Limb (tissue), 2 donors: ENCODE measurements around the gene DLEC1.
"Not testable (repeated sequence)": the region's sequence is repeated elsewhere in the genome, so short reads cannot be mapped to it uniquely, and the experiment has no call there.

ENCODE experiments used
- DNase-seq, 2 donors: peaks; one replicate each; pipeline ENCODE4 v3.0.0-alpha.2; 2016; ENCODE audit errors: extremely low spot score in 2 of 2

DLEC1 gene

GRCh38 chr3:38036286-38036685 is 2.7 kb upstream of the DLEC1 start:
- no peak for DNase-seq

- DNase-seq: no peak
These were observed 2.1 kb upstream of the DLEC1 start for GRCh38 chr3:38036906-38037305.

- DNase-seq: no peak
These were observed 529 bp upstream of the DLEC1 start for GRCh38 chr3:38038447-38038911.

GRCh38 chr3:38039899-38040261 is 872 bp downstream of the DLEC1 start:
- no peak for DNase-seq

DNA sequence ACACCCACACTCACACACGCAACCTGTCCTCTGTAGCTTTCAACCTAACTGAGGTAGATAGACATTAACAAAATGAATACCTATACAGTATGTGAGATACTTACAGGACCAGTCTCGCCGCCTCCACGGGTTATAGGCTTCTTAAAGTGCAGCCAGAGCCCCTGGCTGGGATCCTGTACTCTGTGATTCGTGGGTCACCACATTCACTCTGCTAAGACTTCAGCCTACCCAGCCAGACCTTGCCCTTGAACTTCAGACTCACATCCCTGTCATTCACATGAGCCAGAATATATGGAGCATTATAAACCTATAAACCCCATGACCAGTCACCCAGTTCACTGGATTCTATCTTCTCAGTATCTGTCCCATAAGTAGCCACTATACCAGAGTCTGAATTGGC is 1.4 kb downstream of the DLEC1 start:
- DNase-seq: no peak

DNA sequence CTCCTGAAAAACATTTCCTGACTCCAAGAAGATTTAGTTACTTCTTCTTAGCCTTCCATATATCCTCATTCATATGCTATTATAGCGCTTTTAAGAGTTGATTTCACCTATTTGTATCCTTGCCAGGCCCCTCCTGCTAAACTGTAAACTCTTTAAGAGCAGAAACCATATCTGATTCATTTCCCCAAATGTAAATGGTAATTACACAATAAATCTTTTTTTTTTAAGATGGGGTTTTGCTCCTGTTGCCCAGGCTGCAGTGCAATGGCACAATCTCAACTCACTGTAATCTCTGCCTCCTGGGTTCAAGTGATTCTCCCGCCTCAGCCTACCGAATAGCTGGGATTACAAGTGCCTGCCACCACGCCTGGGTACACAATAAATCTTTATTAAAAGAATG is 4.5 kb downstream of the DLEC1 start:
- DNase-seq: no peak

GRCh38 chr3:38046027-38046426 is 7.0 kb downstream of the DLEC1 start:
- no peak for DNase-seq

DNA sequence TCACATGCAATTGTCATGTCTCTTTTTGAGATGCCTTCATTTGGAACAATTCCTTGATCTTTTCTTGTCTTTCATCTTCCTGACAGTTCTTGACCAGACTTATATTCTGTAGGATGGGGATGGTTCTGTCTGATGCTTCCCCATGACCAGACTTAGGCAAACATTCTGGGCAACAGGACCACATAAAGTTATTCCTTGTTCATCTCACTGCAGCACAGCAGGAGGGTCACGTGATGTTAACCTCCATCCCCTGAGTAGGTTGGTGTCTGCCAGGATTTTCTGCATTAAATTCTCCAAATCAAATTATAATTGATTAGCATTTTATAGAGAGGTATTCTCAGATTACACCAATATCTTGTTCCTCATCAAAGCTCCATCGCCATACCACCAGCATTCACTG is 7.8 kb downstream of the DLEC1 start:
- no peak for DNase-seq

DNA sequence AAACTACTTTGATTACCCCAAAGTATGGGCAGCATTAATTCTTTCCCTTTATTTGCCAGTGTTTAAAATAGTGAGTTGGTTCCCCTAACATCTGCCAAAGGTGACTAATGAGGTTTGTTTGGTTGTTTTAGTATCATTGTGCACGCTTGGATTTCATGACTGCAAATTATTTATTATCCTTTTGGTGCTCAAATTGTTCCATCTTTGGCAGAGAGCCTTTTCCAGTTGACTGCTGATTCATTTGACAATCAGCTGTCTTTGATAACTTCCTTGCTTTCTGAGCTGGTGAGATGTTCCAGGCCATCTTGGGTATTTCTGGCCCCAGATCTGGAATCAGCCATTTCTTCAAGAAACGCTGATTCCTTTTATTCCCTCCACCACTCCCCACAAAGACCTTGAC is 8.9 kb downstream of the DLEC1 start:
- DNase-seq: no peak

- DNase-seq: no peak
These were observed 10.5 kb downstream of the DLEC1 start for GRCh38 chr3:38049358-38050126.

GRCh38 chr3:38051131-38051530 is 12.1 kb downstream of the DLEC1 start:
- no peak for DNase-seq

DNA sequence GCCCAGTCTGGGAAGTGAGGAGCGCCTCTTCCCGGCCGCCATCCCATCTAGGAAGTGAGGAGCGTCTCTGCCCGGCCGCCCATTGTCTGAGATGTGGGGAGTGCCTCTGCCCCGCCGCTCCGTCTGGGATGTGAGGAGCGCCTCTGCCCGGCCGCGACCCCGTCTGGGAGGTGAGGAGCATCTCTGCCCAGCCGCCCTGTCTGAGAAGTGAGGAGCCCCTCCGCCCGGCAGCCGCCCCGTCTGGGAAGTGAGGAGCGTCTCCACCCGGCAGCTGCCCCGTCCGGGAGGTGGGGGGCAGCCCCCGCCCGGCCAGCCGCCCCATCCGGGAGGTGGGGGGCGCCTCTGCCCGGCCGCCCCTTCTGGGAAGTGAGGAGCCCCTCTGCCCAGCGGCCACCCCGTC is 14.3 kb downstream of the DLEC1 start:
- not testable (repeated sequence) for DNase-seq

DNA sequence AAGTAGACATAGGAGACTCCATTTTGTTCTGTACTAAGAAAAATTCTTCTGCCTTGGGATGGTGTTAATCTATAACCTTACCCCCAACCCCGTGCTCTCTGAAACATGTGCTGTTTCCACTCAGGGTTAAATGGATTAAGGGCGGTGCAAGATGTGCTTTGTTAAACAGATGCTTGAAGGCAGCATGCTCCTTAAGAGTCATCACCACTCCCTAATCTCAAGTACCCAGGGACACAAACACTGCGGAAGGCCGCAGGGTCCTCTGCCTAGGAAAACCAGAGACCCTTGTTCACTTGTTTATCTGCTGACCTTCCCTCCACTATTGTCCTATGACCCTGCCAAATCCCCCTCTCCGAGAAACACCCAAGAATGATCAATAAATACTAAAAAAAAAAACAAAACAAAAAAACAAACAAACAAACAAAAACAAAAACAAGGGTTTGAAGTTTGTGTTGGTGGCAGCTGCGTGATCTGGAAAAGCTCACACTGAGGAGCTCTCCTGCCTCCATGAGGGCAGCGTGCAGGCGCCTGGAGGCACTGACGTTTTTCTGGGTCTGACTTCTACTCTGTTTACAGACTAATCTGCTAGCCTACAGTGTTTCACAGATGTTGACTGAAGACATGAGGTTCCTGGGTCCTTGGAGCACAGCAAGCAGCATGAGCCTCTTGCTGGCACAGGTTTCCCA is 14.9 kb downstream of the DLEC1 start:
- DNase-seq: not testable (repeated sequence)

DNA sequence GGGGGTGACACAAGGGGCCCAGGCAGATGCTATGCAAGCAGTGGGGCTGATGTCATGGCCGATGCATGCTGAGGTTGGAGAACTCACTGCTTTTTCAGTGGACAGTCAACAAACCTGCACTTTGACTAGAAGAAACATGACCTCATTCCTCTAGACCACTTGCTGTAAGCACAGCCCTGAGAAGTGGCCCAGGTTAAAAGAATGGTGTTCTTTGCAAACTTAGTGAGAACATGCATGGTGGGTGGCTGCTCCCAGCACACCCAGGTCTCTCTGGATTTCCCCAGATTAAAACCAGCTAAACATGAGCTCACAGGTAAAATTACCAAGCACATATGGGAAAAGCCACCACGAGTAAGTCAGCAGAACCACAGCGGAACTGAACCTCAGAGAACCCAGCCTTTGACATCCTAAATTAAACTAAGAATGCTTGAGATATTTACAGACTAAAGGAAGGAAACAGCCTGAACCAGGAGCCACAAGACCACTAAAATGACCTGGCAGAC is 15.5 kb downstream of the DLEC1 start:
- no peak for DNase-seq

GRCh38 chr3:38059148-38059547 is 20.1 kb downstream of the DLEC1 start:
- no peak for DNase-seq

DNA sequence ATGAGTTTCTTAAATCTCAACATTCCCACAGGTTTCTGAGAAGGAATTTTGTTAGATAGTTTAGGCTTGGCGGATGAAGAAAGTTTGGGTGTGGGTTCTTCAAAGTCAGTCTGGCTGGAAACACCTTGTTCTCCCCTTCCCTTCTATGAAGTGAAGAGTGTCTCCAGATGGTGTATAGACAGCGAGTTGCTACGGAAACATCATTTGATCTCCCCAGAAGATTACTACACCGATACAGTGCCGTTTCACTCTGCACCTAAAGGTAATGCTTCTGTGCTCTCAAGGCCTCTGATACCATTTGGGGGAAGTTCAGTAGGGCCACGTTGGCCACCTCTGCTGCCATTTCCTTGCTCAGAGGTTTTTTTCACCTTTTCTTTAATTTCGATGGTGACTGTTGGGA is 20.6 kb downstream of the DLEC1 start:
- DNase-seq: no peak

GRCh38 chr3:38062809-38063208 is 23.8 kb downstream of the DLEC1 start:
- DNase-seq: no peak

DNA sequence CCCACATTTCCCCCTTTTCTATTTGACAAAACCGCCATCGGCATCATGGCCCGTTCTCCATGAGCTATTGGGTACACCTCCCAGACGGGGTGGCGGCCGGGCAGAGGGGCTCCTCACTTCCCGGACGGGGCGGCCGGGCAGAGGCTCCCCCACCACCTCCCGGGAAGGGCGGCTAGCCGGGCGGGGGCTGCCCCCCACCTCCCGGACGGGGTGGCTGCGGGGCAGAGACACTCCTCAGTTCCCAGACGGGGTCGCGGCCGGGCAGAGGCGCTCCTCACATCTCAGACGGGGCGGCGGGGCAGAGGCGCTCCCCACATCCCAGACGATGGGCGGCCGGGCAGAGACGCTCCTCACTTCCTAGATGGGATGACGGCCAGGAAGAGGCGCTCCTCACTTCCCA is 25.4 kb downstream of the DLEC1 start:
- not testable (repeated sequence) for DNase-seq

DNA sequence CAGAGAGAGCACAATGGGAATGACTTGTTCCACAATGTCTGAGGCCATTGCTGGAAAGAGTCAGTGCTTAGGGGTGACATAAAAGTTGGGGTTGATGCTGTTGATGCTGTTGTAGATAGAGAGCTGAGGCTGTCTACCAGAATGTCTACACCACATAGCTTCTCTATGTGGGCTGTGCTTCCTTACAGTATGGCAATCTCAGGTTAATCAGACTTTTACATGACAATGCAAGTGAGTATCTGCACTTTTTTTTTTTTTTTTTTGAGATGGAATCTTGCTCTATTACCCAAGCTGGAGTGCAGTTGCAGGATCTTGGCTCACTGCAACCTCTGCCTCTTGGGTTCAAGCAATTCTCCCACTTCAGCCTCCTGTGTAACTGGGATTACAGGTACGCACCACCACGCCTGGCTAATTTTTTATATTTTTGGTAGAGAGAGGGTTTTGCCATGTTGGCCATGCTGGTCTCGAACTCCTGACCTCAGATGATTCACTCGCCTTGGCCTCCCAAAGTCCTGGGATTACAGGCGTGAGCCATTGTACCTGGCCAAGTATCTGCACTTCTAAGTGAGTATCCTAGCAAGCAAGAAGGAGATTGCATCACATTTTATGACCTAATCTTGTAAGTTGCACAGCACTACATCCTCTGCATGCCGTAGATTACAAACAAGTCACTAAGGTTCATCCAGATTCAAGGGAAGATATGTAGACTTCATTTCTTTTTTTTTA is 28.7 kb downstream of the DLEC1 start:
- no peak for DNase-seq

DNA sequence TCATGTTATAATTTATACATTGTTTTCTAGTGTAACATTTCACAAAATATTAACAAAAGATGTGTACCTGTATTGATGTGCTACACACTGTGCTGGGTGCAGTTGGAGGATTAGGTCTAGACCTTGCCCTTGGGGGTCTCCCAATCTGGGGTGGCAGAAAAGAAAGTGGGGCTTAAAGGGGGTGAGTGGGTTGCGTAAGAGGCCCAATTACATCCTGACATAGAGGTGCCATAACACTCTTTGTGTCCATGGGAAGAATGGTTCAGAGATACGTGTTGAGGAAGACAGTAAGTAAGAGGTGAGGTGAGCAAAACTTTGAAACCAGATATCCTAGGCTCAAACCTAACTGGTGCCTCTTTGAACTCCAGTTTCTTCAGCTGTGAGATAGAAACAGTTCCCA is 31.0 kb downstream of the DLEC1 start:
- DNase-seq: no peak

GRCh38 chr3:38077073-38077472 is 38.1 kb downstream of the DLEC1 start:
- not testable (repeated sequence) for DNase-seq

GRCh38 chr3:38082296-38082695 is 43.3 kb downstream of the DLEC1 start:
- not testable (repeated sequence) for DNase-seq
